Motor neuron (in vitro differentiated cells): ENCODE data around the gene ZFAND3. TPM values are rescaled to one million over a fixed set of nuclear protein-coding genes. Genes with fewer than 3 reads are reported as not detected.
A peak's percentile ranks its signal among the peaks of the same experiment; 100 is the strongest.

Source experiments
- ATAC-seq, 8 experiments: fragments of 200-7000 bp; cut with Tn5 transposase; replicated peaks in 6 of 8; 2 replicates each; pipeline ENCODE4 v1.8.0; 2021; ENCODE audit warnings: mild to moderate bottlenecking in 8 of 8, moderate library complexity in 8 of 8
- H3K27ac ChIP-seq, 2 donors: fragments of 250-450 bp; sonication (Bioruptor Pico); 2 replicates each; pipeline ENCODE4 v1.9.0; 2021; ENCODE audit warnings: antibody characterized with exemption in 2 of 2, mild to moderate bottlenecking in 2 of 2, moderate library complexity in 1 of 2
- H3K4me1 ChIP-seq, 2 donors: fragments of 250-450 bp; sonication (Bioruptor Pico); replicated peaks in 1 of 2; 2 replicates each; pipeline ENCODE4 v1.6.1; 2021; ENCODE audit warnings: antibody characterized with exemption in 2 of 2, mild to moderate bottlenecking in 2 of 2, moderate library complexity in 1 of 2
- H3K4me3 ChIP-seq, 5 donors: fragments of 250-450 bp; sonication (Bioruptor Pico); 2 replicates each; pipeline ENCODE4 v1.9.0; 2021; ENCODE audit warnings: antibody characterized with exemption in 5 of 5, mild to moderate bottlenecking in 5 of 5, moderate library complexity in 4 of 5
- WGBS, 10 experiments: fragments of 450-650 bp; shearing (Covaris generic); methylation state at CpG; one replicate each; pipeline ENCODE4 v1.0.0; 2022; 5-methylcytosine and 5-hydroxymethylcytosine counted together
- in situ Hi-C, 9 experiments: fragments of 400-800 bp; cut with MboI; loops; one replicate each; pipeline ENCODE4 v1.15.0; 2021; ENCODE audit warnings: low sequenced_read_pairs in 9 of 9, low pct_unique_long_range_greater_than_20kb in 2 of 9; ENCODE audit not compliant: unreplicated experiment in 9 of 9
- total RNA-seq, 8 experiments: library from RNA; unstranded; fragments of 300-600 nt; gene quantifications; 2 replicates each; pipeline versions ENCODE4 v1.2.3 to v1.2.4, GENCODE V29; 2022

Gene ZFAND3
- total RNA-seq, 8 experiments from 2014 or later: 21.2 to 54.1 (median 39.2) TPM

DNA sequence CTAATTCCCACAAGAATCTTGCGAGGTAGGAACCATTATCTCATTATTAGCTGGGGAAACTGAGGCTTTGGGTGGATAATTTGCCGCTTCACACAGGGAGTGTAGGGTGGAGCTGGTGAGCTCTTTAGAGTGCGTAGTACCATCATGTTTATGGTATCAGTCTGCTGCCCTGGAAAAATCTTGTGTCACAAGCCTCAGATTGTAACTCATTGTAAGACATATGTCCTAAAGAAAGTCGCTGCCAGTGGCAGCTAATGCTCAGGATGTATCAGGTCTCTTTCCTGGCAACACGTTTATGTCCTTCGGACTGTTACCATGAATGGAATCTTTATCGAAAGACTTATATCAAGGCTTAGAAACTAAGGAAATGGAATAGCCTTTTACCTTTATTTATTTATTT lies 1.9 kb downstream of the ZFAND3 start:
- ATAC-seq: no peak
- 65 to 94% (median 84%) methylated on average over 2 to 7 of the region's 7 CpGs; no CpG with 5 or more reads in 3 of the 10 experiments for WGBS, 10 experiments
- H3K27ac ChIP-seq: no peak overlapping the region
- peaks cover 18 to 34% of the 10 kb centered on the region in 2 donors for H3K4me1 ChIP-seq
- in situ Hi-C loops: loop anchor here in 1 of 9 experiments (25.0 kb wide), 1 partner anchor 666 kb away; no protein-coding TSS in a partner anchor
- H3K4me3 ChIP-seq: peak overlapping the region in 3 of 5 donors; percentile 64 to 86 (median 77)

DNA sequence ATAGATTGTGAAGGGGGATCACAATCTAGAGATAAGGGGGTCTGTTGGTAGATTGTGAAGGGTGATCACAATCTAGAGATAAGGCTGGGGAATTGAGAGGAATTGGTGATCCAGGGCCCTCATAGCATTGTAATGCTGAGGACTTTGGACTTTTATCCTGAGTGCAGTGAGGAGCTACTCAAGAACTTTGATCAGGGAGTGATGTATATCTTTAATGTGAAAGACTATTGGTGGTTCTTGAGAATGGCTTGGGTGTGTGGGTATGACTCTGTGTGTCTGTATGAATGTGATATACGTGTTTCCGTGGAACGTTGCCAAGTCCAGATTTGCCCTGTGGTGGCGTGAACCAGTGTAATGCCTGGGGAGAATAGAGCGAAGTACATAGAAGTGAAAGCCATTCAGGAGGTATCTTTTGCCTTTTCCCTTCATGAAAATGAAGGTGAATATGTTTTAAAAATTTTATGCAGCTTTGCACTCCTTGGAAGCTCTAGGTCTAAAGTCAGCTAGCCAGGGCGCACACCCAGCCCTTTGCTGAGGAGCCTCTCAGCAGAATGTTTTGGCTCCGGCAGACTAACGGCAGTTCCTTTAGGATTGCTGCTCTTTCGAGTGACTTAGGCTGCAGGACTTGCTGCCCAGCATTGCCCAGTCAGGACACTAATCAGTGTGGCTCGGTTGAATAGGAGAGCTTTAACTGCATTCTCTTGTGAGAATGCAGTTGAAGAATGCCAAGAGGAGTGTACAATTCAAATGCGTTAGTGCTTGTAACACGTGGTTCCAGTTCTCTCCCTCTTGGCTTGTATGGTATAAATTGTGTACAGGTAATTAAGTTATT lies 3.5 kb downstream of the ZFAND3 start:
- H3K27ac ChIP-seq: no peak overlapping the region
- no peak for ATAC-seq
- in situ Hi-C loops: loop anchor here in 1 of 9 experiments (25.0 kb wide), 1 partner anchor 664 kb away; no protein-coding TSS in a partner anchor
- H3K4me3 ChIP-seq: peak overlapping the region in 2 of 5 donors; percentile 7 to 16
- peaks cover 18 to 32% of the 10 kb centered on the region in 2 donors for H3K4me1 ChIP-seq
- WGBS, 10 experiments: 4 to 80% (median 44%) methylated on average over 2 to 12 of the region's 12 CpGs; no CpG with 5 or more reads in 1 of the 10 experiments

DNA sequence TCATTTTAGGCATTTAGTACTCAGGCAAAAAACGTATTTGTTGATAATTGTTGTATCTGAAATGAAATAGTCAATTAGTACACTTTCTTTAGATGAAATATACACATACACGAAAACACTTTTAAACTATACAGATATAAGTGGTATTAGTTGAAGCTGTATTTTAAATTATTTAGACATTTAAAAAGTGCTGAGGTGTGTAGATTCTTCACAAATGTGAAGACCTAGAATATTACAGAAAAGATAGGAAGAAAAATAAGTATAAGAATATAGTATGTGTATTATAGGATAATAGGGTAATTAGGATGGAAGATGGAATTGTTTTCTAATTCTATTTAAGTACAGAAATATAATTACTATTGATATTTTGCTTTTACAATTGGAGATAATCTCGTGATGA lies 4.6 kb downstream of the ZFAND3 start:
- peaks cover 18 to 29% of the 10 kb centered on the region in 2 donors for H3K4me1 ChIP-seq
- 69 to 94% (median 81%) methylated on average over 1 to 3 of the region's 3 CpGs for WGBS, 10 experiments
- H3K27ac ChIP-seq: no peak overlapping the region
- no peak for ATAC-seq
- no peak overlapping the region for H3K4me3 ChIP-seq
- in situ Hi-C loops: loop anchor here in 1 of 9 experiments (25.0 kb wide), 1 partner anchor 663 kb away; no protein-coding TSS in a partner anchor

DNA sequence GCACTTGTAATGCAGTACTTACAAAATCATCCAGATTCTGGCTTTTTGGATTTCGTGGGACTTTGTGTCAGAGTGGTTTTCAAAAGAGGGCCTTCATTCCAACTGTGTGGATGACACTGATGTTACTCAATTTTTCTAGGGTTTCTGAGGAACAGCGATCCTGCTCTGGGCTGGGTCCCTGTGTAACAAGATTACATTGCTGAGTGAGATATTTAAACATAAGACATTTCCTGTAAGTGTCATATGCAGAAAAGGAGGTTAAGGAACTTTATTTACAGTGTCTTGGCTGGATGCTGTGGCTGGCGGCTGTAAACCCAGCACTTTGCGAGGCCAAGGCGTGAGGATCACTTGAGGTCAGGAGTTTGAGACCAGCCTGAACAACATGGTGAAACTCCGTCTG lies 6.7 kb downstream of the ZFAND3 start:
- ATAC-seq: peak in 2 of 8 experiments; percentile 16 to 28
- WGBS, 10 experiments: 83 to 100% (median 92%) methylated on average over 1 to 5 of the region's 6 CpGs; no CpG with 5 or more reads in 2 of the 10 experiments
- H3K4me3 ChIP-seq: no peak overlapping the region
- in situ Hi-C loops: no loop called here
- peaks cover 17 to 31% of the 10 kb centered on the region in 2 donors for H3K4me1 ChIP-seq
- H3K27ac ChIP-seq: no peak overlapping the region

DNA sequence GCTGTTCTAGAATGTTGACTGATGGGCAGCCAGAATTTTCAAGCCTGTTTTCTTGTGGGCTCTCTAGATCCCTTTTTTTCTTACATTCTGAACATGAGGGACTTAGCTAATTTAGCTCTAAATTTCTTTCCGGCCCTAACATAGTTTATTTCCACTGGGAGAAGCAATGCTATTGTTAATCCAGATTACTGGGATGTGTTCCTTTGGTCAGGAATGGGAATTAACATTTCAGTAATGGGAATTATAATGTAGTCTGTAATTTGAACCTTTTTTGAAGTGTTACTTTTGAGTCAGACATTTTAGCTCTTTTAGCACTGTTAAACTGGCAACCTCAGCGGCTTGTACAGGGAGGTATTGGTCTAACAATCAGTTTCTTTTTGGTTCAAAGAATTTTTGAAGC lies 7.5 kb downstream of the ZFAND3 start:
- in situ Hi-C loops: no loop called here
- 86 to 100% (median 100%) methylated on average over 1 to 2 of the region's 2 CpGs for WGBS, 10 experiments
- no peak overlapping the region for H3K4me3 ChIP-seq
- H3K27ac ChIP-seq: no peak overlapping the region
- peaks cover 10 to 23% of the 10 kb centered on the region in 2 donors for H3K4me1 ChIP-seq
- ATAC-seq: no peak

DNA sequence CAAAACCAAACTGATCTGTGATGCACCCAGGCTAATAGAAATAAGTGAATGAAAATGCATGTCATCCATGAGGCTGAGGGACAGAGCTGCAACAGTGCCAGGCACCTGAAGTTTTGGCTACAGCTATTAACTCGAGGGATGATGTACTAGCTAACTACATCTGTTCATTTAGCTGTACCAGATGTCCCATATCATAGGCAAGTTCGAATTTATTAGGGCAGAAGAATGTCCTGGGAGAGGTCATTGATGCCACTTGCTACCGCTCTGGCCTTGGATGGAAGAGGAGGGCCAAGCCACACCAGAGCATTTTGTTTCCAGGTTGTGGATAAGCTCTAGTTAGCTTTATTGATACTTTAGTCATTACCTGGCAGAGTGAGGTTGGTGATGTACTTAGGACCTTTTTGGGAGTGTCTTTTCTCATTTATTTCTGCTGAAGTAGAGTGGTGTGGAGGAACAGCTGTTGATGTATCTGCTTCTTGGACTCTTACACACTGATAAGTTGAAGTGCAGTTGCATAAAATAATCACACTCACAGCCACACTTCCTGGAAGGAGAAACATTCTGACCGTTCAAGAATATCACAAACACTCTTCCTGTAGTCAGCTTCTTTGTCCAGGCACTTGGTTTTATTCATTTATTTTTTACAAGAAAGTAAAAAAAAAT lies 8.2 kb downstream of the ZFAND3 start:
- no peak for ATAC-seq
- Histone ChIP-seq H3K27ac (no peak overlapping the region), H3K4me1 (peaks cover 8 to 15% of the 10 kb centered on the region in 2 donors), H3K4me3 (no peak overlapping the region)
- WGBS, 10 experiments: 0 to 100% (median 55%) methylated on average over 1 to 4 of the region's 4 CpGs; no CpG with 5 or more reads in 4 of the 10 experiments
- in situ Hi-C loops: no loop called here

DNA sequence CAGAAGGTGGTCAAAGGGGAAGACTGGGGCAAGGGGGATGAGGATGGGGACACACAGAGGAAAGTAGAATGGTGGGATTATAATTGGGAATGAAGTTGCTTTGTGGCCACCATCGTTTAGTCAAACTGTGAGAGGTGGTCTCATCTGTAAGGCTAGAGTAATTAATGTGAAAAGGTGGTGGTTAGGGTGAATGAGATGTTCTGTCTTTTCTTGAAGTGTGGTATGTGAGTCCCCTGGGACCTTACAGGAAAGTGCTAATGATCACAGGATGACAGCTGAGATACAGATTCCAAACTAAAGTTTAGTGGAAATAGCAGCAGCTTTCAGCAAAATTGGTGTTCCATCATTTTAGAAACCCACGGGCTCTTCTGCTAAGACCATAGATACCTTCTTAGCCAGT lies 10.7 kb downstream of the ZFAND3 start:
- in situ Hi-C loops: no loop called here
- WGBS, 10 experiments: 50 to 100% (median 89%) methylated on average over 1 to 2 of the region's 2 CpGs; no CpG with 5 or more reads in 4 of the 10 experiments
- Histone ChIP-seq H3K4me3 (no peak overlapping the region), H3K27ac (no peak overlapping the region), H3K4me1 (peaks cover 0 to 5% of the 10 kb centered on the region in 2 donors)
- no peak for ATAC-seq

DNA sequence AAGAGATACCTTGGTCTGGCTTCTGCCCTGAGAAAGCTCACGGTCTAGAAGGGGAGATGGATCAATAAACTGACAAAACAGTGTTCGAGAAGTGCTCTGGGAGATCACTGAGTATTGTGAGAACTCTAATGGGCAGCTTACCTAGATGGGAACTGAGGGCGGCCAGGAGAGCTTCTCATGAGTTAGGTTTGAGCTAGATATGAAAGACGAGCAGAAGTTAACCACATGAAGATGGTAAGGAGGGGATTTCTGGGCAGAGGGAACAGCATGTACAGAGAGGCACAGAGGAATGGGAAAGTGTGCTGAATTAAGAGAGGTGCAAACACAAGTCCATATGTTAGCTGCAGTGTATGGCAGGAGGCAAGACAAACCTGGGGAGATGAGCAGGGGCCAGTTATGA lies 11.9 kb downstream of the ZFAND3 start:
- ATAC-seq: no peak
- WGBS, 10 experiments: 35 to 100% (median 88%) methylated on average over 1 to 4 of the region's 4 CpGs; no CpG with 5 or more reads in 2 of the 10 experiments

DNA sequence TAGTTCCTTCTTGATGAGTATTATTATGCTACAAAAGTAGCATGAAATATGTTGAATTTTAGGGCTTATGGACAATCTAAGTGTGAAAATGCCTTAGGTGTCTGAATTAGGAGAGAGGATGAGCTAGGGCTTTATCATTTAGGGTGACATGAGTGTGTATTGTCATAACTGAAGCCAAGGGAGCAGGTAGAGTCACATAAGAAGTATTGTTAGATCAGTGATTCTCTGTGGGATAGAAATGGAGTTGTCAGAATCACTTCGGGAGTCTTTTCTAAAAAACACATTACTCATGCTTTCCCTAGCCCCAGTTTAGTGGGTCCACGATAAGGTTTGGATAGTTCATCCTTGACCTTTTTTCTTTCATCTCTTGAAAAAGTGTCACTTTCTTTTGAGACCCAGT lies 16.4 kb downstream of the ZFAND3 start:
- Histone ChIP-seq H3K4me1 (peaks cover 0 to 3% of the 10 kb centered on the region in 2 donors), H3K27ac (no peak overlapping the region), H3K4me3 (no peak overlapping the region)
- no peak for ATAC-seq
- WGBS, 10 experiments: 86 to 100% (median 100%) methylated on average over 1 to 2 of the region's 2 CpGs; no CpG with 5 or more reads in 1 of the 10 experiments
- in situ Hi-C loops: no loop called here

More for the DNA sequence above, 11.9 kb downstream of the ZFAND3 start:
- in situ Hi-C loops: no loop called here
- peaks cover 0 to 5% of the 10 kb centered on the region in 2 donors for H3K4me1 ChIP-seq
- H3K4me3 ChIP-seq: no peak overlapping the region
- no peak overlapping the region for H3K27ac ChIP-seq

DNA sequence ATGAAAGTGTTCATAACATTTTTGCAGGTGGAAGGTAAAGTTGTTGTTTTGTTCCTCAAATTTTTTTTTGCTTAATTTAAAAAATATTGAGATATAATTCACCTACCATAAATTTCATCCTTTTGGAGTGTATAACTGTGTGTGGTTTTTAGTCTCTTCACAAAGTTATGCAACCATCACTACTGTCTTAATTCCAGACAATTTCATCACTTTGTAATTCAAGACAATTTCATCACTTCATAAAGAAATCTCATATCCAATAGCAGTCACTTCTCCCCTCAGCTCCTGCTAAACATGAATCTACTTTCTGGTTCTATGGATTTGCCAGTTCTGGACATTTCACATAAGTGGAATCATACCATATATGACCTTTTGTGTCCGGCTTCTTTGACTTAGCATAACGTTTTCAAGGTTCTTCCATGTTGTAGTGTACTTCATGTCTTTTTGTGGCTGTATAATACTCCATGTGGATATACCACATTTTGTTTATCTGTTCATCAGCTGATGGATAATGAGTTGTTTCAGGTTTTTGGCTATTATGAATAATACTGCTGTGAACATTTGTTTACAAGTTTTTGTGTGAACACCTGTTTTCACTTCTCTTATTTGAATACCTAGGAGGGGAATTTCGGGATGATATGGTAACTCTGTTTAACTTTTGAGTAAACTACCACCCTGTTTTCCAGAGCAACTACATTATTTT lies 18.8 kb downstream of the ZFAND3 start:
- ATAC-seq: no peak
- H3K27ac ChIP-seq: no peak overlapping the region
- H3K4me3 ChIP-seq: no peak overlapping the region
- peaks cover 0 to 3% of the 10 kb centered on the region in 2 donors for H3K4me1 ChIP-seq
- in situ Hi-C loops: no loop called here
- 49 to 100% (median 93%) methylated on average over 1 to 3 of the region's 3 CpGs for WGBS, 10 experiments

DNA sequence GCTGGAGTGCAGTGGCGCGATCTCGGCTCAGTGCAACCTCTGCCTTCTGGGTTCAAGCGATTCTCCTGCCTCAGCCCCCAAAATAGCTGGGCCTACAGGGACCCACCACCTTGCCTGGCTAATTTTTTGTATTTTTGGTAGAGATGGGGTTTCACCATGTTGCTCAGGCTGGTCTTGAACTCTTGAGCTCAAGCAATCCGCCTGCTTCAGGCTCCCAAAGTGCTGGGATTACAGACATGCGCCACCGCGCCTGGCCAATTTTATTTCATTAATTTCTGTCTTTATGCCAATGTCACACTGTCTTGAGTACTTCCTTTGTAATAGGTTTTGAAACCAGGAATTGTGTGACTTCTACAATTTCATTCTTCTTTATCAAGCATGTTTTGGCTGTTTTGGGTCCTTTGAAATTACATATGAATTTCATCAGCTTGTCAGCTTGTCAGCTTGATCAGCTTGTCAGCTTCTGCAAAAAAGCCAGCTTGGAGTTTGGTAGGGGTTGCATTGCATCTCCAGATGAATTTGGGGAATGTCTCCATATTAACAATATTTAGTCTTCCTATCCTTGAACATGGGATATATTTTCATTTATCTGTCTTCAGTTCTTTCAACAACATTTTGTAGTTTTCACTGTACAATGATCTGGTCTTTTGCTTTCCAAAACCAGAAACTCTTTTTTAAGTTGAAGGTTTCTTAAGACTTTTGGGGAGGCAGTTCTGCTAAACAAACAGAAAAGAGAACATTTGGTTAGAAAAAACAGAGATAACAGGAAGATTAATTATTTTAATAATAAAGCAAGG lies 20.8 kb downstream of the ZFAND3 start:
- ATAC-seq: no peak
- no peak overlapping the region for H3K27ac ChIP-seq
- 96 to 100% (median 100%) methylated on average over 1 to 8 of the region's 8 CpGs; no CpG with 5 or more reads in 1 of the 10 experiments for WGBS, 10 experiments
- H3K4me1 ChIP-seq: peaks cover 0 to 3% of the 10 kb centered on the region in 2 donors
- in situ Hi-C loops: no loop called here
- H3K4me3 ChIP-seq: no peak overlapping the region

DNA sequence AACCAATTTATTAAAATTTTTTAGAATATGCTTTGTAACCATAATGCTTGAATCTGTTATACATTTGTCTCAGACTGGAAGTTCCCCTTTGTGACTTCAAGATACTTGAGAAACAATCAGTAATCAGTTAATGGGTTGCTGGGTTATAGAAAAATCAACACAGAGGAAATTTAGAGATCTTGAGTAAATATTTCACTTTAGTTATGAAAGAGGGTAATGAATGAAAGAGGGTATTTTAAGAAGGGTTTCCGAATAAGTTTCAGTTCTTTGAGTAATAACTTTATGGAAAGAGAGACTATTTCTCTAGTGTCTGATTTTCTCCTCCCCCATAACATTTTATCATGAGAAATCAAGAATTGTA lies 21.4 kb downstream of the ZFAND3 start:
- in situ Hi-C loops: no loop called here
- H3K27ac ChIP-seq: no peak overlapping the region
- no peak for ATAC-seq
- peaks cover 0 to 3% of the 10 kb centered on the region in 2 donors for H3K4me1 ChIP-seq
- WGBS, 10 experiments: 23 to 100% (median 94%) methylated on average over 1 of the region's 1 CpG; no CpG with 5 or more reads in 2 of the 10 experiments
- no peak overlapping the region for H3K4me3 ChIP-seq
